Psoas muscle (tissue), 8 donors: ENCODE results near the gene HES3. TPM values are rescaled to one million over a fixed set of nuclear protein-coding genes. Genes with fewer than 3 reads are reported as not detected.

ENCODE experiments used
- ATAC-seq, 4 donors: fragments of 200-7000 bp; cut with Tn5 transposase; one replicate each; pipeline ENCODE4 v1.9.1; 2020; ENCODE audit warnings: moderate library complexity in 3 of 4, mild to moderate bottlenecking in 2 of 4
- DNase-seq, 2 donors: peaks; one replicate each; pipeline ENCODE4 v3.0.0-alpha.2; 2020
- H3K27ac ChIP-seq: fragments of 200-600 bp; one replicate; pipeline ENCODE4 v1.8.0; 2022
- H3K27me3 ChIP-seq, 3 donors: fragments of 200-600 bp in 1 of 3; one replicate each; pipeline versions ENCODE4 v1.6.1 to v1.8.0; 2013 to 2022; ENCODE audit warnings: low read length in 2 of 3, mild to moderate bottlenecking in 2 of 3, moderate library complexity in 1 of 3; ENCODE audit not compliant: insufficient read depth in 3 of 3
- H3K36me3 ChIP-seq, 2 donors: fragments of 200-600 bp in 1 of 2; one replicate each; pipeline versions ENCODE4 v1.6.1 to v1.8.0; 2013 to 2022; ENCODE audit warnings: low read depth in 1 of 2, mild to moderate bottlenecking in 1 of 2, moderate library complexity in 1 of 2; ENCODE audit not compliant: insufficient read depth in 1 of 2
- H3K4me1 ChIP-seq: fragments of 200-600 bp; one replicate; pipeline ENCODE4 v1.8.0; 2022
- H3K4me3 ChIP-seq: fragments of 200-600 bp; one replicate; pipeline ENCODE4 v1.8.0; 2022; ENCODE audit warnings: mild to moderate bottlenecking
- H3K9me3 ChIP-seq: fragments of 200-600 bp; one replicate; pipeline ENCODE4 v1.8.0; 2022
- whole genome bisulfite sequencing, 3 donors: extraction: QIAGEN DNeasy Blood & Tissue Kit; methylation state at CpG; one replicate each; pipeline versions ENCODE4 v1.1.6 to v1.1.7; 2013; 5-methylcytosine and 5-hydroxymethylcytosine counted together
- intact Hi-C, 2 donors: fragments of 100-400 bp; cut with DNase I; formaldehyde crosslinking; loops; one replicate each; pipeline versions ENCODE4 v1.11.0 to v1.14.2; 2022
- polyA plus RNA-seq, 3 donors: library from polyadenylated mRNA; stranded (reverse); fragments of 200-250 nt; gene quantifications; one replicate each; pipeline ENCODE4 v1.2.3, GENCODE V29; 2013
- total RNA-seq, 4 donors: library from RNA; stranded (reverse); fragmentation: NEBNext Ultra II Directional in 2 of 4; extraction: Animal tissue kit (Norgen Biotek cat#: 25700) in 2 of 4; gene quantifications; one replicate each; pipeline versions ENCODE4 v1.2.1 to v1.2.4, GENCODE V29; 2021 to 2023
- TF ChIP-seq, protein P1 (sequence below): fragments of 200-600 bp; IDR thresholded peaks from one replicate; pipeline ENCODE4 v1.8.0; 2022; ENCODE audit warnings: antibody characterized with exemption
- donor health status: healthy with polysubstance abuse.
- donor health status: DM: no; HTN: no; CAD: no; lungs with moderate emphysema.
- donor health status: Bipolar disorder and iron deficiency.
- donor health status: healthy.
- donor health status: DM: yes; HTN: yes; CAD: no.
- donor health status: DM: no; HTN: no; CAD: no.
- donor health status: DM: no; HTN: no; CAD: no.
- donor health status: DM: yes; HTN: yes; CAD: no.

HES3 gene
- total and polyA plus RNA-seq, 7 donors = not detected

DNA sequence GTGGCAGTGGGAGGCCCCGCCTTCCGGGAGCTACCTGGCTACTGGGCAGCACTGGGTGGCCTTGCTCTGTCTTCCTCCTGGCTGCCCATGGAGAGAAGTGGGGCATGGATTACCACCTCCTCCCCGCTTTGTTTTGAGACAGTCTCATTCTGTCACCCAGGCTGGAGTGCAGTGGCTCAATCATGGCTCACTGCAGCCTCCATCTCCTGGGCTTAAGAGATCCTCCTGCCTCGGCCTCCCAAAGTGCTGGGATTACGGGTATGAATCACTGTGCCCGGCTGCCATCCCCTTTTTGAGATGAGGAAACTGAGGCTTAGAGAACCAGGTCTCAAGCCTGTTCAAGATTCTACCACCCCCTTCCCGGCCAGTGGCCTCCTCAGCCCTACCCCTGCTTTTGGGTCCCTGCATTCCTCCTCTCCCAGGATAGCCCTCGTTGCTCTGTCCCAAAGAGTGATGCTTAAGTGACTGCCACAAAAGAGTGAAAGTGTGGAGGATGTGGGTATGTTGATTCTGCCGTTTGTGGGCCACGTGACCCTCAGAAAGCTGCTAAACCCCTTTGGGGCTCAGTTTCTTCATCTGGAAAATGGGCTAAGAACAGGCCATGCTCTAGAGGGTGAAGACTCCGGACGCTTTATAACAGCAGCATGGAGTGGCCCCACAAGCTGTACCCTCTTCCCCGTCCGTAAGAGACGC is 7.8 kb downstream of the HES3 start:
- Histone ChIP-seq H3K9me3 (no peaks in the 10 kb centered on the region), H3K4me3 (no peak overlapping the region), H3K4me1 (no peaks in the 10 kb centered on the region), H3K27ac (no peak overlapping the region), H3K36me3 (no peaks in the 10 kb centered on the region), H3K27me3 (peaks cover 0 to 46% (median 3%) of the 10 kb centered on the region in 3 donors)
- WGBS, 3 donors = 79 to 87% (median 85%) methylated on average over 15 of the region's 15 CpGs
- intact Hi-C loops = no loop called here
- TF ChIP-seq, protein P1, sequence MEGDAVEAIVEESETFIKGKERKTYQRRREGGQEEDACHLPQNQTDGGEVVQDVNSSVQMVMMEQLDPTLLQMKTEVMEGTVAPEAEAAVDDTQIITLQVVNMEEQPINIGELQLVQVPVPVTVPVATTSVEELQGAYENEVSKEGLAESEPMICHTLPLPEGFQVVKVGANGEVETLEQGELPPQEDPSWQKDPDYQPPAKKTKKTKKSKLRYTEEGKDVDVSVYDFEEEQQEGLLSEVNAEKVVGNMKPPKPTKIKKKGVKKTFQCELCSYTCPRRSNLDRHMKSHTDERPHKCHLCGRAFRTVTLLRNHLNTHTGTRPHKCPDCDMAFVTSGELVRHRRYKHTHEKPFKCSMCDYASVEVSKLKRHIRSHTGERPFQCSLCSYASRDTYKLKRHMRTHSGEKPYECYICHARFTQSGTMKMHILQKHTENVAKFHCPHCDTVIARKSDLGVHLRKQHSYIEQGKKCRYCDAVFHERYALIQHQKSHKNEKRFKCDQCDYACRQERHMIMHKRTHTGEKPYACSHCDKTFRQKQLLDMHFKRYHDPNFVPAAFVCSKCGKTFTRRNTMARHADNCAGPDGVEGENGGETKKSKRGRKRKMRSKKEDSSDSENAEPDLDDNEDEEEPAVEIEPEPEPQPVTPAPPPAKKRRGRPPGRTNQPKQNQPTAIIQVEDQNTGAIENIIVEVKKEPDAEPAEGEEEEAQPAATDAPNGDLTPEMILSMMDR = no peak
- DNase-seq (peak in 1 of 2 donors; percentile 36), ATAC-seq (no peak)

DNA sequence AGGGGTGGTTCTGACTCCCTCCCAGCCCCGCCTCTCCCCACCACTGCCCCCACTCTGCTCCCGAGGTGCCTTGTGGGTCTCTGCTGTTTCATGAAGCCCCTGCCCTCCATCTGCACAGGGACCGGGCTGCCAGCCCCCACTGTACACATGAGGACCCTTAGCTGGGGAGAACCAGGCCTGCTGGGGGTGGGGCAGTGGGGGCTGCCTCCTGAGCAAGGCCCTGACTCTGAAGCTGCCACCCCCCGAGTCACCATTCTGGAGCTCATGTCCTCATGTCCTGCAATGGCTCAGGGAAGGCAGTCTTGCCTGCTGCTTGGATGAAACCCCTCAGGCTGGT is 8.4 kb downstream of the HES3 start:
- ATAC-seq (no peak), DNase-seq (peak in 1 of 2 donors; percentile 19)

DNA sequence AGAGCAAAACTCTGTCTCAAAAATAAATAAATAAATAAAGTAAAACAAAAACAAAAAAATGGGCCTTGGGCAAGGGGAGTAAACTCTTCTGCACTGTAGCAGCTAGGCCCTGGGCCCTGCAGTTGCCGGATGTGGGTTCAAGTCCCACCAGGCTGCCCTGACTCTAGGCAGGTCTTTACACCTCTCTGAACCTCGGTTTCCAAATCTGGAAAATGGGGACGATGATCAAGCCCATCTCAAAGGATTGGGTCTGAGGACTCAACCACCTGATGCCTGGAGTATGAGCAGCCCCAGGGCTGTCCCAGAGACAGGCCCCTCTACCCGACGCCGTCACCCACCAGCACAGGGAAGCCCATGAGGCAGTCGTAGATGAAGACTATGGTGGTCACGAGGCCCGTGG is 9.4 kb downstream of the HES3 start:
- Histone ChIP-seq H3K36me3 (no peaks in the 10 kb centered on the region), H3K27me3 (peaks cover 0 to 31% (median 5%) of the 10 kb centered on the region in 3 donors), H3K9me3 (no peaks in the 10 kb centered on the region), H3K27ac (no peak overlapping the region), H3K4me1 (no peaks in the 10 kb centered on the region), H3K4me3 (no peak overlapping the region)
- TF ChIP-seq, protein P1 = no peak
- WGBS, 3 donors = 95 to 98% (median 96%) methylated on average over 9 of the region's 9 CpGs
- no peak for ATAC-seq
- intact Hi-C loops = no loop called here
- DNase-seq = no peak

More for the DNA sequence above, 8.4 kb downstream of the HES3 start:
- TF ChIP-seq, protein P1 = no peak
- Histone ChIP-seq H3K4me3 (no peak overlapping the region), H3K27ac (no peak overlapping the region), H3K4me1 (no peaks in the 10 kb centered on the region), H3K36me3 (no peaks in the 10 kb centered on the region), H3K9me3 (no peaks in the 10 kb centered on the region), H3K27me3 (peaks cover 0 to 41% (median 3%) of the 10 kb centered on the region in 3 donors)
- WGBS, 3 donors = 81 to 88% (median 86%) methylated on average over 4 of the region's 4 CpGs
- intact Hi-C loops = no loop called here

DNA sequence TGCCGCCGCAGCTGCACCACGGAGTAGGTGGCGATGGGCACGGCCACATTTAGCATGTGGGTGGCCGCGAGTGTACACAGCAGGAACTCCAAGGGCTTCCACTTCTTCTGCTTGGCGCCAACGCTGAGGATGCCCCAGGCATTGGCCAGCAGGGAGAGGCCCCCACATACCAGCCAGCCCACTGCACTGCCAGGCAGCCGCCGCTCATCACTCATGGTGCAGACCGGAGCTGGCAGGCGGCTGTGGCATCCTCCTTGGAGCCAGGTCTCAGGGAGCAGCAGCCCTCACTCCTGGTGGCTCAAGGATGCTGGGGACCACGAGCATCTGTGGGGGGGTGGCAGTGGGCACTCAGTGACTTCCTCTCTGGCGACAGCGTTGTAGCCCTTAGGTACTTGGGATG is 10.7 kb downstream of the HES3 start:
- DNase-seq (no peak), ATAC-seq (no peak)
- intact Hi-C loops = no loop called here

More for the DNA sequence above, 10.7 kb downstream of the HES3 start:
- H3K36me3 ChIP-seq = no peaks in the 10 kb centered on the region
- H3K27ac ChIP-seq = no peak overlapping the region
- H3K9me3 ChIP-seq = no peaks in the 10 kb centered on the region
- no peaks in the 10 kb centered on the region for H3K4me1 ChIP-seq
- TF ChIP-seq, protein P1 = no peak
- no peak overlapping the region for H3K4me3 ChIP-seq
- 89 to 90% (median 90%) methylated on average over 16 of the region's 16 CpGs for WGBS, 3 donors
- peaks cover 0 to 32% (median 9%) of the 10 kb centered on the region in 3 donors for H3K27me3 ChIP-seq
